Measurements from ENCODE around the gene GJA1. TPM values are rescaled to one million over a fixed set of nuclear protein-coding genes. Genes with fewer than 3 reads are reported as not detected.
"Not testable (repeated sequence)": the region's sequence is repeated elsewhere in the genome, so short reads cannot be mapped to it uniquely, and the experiment has no call there.

GJA1 gene
- total RNA-seq, 4 donors from 2014 or later = 237 to 425 (median 346) TPM

GRCh38 chr6:121418346-121418745, 17.1 kb upstream of the GJA1 start:
- TF ChIP-seq CTCF (IDR thresholded peaks at IDR 0.05) (no peak), POLR2A (IDR thresholded peaks at IDR 0.05) (no peak)
- intact Hi-C loops (cut with DNase I; ENCODE audit: low total_unique reads) = no loop called here
- H3K4me3 ChIP-seq (ENCODE audit: low read depth, poor library complexity, severe bottlenecking) = no peak overlapping the region
- no peak for DNase-seq (ENCODE audit: low spot score in 2 of 2)
- 88% methylated on average over 4 of the region's 4 CpGs for WGBS, 2 donors

GRCh38 chr6:121426686-121427085, 8.8 kb upstream of the GJA1 start:
- DNase-seq (ENCODE audit: low spot score in 2 of 2) = no peak

DNA sequence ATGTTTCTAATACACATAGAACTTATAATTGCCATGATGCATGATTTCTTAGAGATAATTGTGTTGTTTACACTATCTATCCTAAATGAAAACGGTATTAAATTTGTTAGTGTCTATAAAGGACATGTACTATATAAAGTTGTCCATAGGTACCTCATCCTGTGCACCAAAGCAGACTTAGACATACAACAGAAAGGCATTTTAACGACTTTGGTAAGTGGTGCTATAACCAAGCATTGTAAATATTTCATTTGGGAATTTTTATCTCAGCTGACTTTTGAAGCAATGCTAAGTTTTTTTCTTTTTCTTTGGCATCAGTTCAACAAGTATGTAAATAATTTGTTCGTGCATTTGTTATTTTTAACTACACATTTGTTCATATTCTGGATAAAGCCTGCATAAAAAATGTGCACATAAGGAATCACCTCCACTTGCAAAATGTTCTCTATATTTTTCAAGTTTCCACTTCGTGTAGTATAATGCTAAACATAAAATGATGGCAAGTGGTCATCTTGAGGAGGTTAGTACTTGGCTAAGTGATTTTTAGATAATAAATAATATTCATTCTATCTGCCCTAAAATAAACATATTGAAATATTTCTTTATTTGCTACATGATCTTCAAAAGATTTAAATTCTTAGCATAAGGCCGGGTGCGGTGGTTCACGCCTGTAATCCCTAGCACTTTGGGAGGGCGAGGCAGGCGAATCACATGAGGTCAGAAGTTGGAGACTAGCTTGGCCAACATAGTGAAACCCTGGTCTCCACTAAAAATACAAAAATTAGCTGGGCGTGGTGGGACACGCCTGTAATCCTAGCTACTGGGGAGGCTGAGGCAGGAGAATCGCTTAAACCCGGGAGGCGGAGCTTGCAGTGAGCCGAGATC, 6.3 kb upstream of the GJA1 start:
- DNase-seq (ENCODE audit: low spot score in 2 of 2) = no peak
- H3K4me3 ChIP-seq (ENCODE audit: low read depth, poor library complexity, severe bottlenecking) = no peak overlapping the region
- no peak for TF ChIP-seq CTCF (IDR thresholded peaks at IDR 0.05)
- TF ChIP-seq POLR2A (IDR thresholded peaks at IDR 0.05) = no peak
- intact Hi-C loops (cut with DNase I; ENCODE audit: low total_unique reads) = loop anchor here (5.0 kb wide), 1 partner anchor 608 kb away; no protein-coding TSS in a partner anchor
- 85 to 88% methylated on average over 15 of the region's 15 CpGs for WGBS, 2 donors

More at GRCh38 chr6:121426686-121427085, 8.8 kb upstream of the GJA1 start:
- H3K4me3 ChIP-seq (ENCODE audit: low read depth, poor library complexity, severe bottlenecking) = no peak overlapping the region
- intact Hi-C loops (cut with DNase I; ENCODE audit: low total_unique reads) = loop anchor here (5.0 kb wide), 1 partner anchor 611 kb away; no protein-coding TSS in a partner anchor
- 84 to 87% methylated on average over 3 of the region's 3 CpGs for WGBS, 2 donors
- TF ChIP-seq POLR2A (IDR thresholded peaks at IDR 0.05) (no peak), CTCF (IDR thresholded peaks at IDR 0.05) (no peak)

DNA sequence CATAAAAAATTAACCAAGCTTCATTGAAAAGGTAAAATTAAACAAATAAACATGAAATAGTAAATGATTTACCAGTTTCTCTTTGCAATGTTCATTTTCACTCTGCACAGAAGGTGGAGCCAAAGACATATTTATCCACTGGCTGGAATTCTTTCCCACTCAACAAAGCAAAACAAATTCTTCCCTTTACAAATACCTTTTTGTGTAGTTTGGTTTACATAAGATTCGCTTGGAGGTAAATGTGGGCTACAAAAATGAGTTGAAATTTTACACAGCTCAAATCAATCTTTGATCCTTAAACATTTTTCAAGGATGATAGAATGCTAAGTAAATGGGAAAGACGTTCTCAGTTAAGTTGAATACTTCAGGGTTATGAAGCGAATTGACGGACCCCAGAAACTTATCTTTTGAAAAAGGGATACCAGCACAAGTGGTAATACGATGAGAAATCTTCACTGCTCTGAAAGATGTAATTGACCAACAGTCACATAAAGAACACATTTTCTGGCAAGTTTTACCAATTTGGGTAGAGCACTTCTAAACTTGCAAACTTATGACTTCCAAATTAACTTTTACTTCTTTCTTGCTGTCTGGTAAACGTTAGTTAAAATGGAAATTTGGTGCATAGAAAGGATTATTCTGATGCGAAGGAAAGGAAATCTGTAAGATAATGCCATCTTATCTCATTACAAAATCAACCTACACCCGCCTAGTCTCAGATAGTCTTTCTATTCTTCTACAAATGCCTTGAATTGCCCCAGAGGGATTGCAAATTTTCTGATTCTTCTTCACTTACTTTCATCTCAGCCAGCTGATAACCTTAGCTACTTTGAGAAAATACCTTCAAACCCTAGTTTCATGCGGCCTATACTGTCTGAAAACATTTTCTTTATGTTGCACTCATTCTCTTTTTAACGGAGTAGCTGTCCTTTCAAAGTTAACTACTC, 4.7 kb upstream of the GJA1 start:
- 44 to 49% methylated on average over 10 of the region's 10 CpGs for WGBS, 2 donors

DNA sequence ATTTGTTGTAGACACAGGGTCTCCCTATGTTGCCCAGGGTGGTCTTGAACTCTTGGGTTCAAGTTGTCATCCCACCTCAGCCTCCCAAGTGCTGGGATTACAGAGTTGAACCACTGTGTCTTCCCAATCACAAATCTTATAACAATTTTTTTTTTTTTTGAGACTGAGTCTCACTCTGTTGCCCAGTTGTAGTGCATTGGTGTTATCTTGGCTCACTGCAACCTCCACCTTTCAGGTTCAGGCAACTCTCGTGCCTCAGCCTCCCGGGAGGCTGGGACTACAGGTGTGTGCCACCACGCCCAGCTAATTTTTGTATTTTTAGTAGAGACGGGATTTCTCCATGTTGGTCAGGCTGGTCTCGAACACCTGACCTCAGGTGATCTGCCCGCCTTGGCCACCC, 3.7 kb upstream of the GJA1 start:
- intact Hi-C loops (cut with DNase I; ENCODE audit: low total_unique reads) = loop anchor here (5.0 to 10.0 kb wide), 3 partner anchors 163 to 751 kb away; no protein-coding TSS in a partner anchor
- WGBS, 2 donors = 96 to 97% methylated on average over 6 of the region's 6 CpGs
- DNase-seq (ENCODE audit: low spot score in 2 of 2); H3K4me3 ChIP-seq (ENCODE audit: low read depth, poor library complexity, severe bottlenecking): not testable (repeated sequence)

More for the DNA sequence above, 4.7 kb upstream of the GJA1 start:
- no peak for DNase-seq (ENCODE audit: low spot score in 2 of 2)
- TF ChIP-seq CTCF (IDR thresholded peaks at IDR 0.05) (peak in 1 of 3 donors; percentile 9), POLR2A (IDR thresholded peaks at IDR 0.05) (no peak)
- intact Hi-C loops (cut with DNase I; ENCODE audit: low total_unique reads) = loop anchor here (5.0 to 10.0 kb wide), 3 partner anchors 164 to 752 kb away; no protein-coding TSS in a partner anchor
- H3K4me3 ChIP-seq (ENCODE audit: low read depth, poor library complexity, severe bottlenecking) = no peak overlapping the region
